NCI-H2107 treated with DMSO at 0.1 percent for 48 hours (cell line): Measurements from ENCODE around the gene SIK1.
"Not testable (repeated sequence)": the region's sequence is repeated elsewhere in the genome, so short reads cannot be mapped to it uniquely, and the experiment has no call there.

Source experiments
- DNase-seq: peaks from one replicate; lab custom pipeline; 2025; ENCODE audit not compliant: unreplicated experiment; lab: John Stamatoyannopoulos, UW

The SIK1 gene

GRCh38 chr21:43440835-43441727 lies 14.2 kb upstream of the SIK1 start:
- not testable (repeated sequence) for DNase-seq

DNA sequence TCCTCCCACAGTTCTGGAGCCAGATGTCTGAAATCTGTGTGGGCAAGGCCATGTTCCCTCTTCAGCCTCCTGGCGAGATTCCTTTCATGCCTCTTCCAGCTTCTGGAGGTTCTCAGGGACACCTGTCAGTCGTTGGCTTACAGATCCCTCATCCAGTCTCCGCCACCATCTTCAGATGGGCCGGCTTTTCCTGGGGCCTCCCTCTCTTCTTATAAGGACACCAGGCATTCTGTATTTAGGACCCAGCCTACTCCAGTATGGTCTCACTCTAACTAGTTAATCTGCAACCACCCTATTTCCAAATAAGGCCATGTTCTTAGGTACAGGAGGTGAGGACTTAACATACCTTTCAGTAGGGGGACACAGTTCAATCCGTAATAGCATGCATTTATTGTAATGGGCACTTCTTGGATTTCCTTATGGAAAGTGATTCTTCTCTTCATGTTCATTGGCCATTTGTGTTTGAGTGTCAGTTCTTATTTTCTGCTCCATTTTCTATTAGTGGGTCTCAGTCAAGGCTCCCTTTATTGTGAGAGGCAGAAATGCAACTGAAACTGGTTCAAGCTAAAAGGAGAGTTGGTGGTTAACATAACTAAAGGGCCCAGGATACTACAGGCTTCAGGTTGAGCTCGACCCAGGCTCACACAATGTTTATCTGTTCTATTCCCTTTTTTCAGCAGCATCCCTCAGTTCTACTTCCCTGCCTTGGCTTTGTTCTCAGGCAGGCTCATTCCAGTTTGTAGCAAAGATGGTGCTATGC lies 12.6 kb upstream of the SIK1 start:
- not testable (repeated sequence) for DNase-seq

DNA sequence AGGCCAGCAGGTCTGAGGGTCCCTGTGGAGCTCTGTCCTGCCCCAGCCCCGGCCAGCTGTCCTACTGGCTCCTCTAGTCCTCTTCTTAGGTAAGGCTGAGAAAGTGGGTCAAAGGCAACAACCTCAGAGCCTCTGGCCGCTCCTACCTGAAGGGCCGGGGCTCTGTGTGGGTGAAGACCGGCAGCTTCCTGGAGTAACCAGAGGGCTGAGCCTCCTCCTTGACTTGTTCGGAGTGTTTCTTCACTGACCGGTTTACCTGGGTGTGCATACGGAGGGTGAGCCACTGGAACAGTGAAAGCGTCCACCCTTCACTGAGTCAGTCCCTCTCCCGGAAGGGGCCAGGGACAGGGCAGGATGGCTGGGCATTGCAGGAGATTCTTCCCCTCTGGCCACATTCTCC lies 9.3 kb upstream of the SIK1 start:
- not testable (repeated sequence) for DNase-seq

DNA sequence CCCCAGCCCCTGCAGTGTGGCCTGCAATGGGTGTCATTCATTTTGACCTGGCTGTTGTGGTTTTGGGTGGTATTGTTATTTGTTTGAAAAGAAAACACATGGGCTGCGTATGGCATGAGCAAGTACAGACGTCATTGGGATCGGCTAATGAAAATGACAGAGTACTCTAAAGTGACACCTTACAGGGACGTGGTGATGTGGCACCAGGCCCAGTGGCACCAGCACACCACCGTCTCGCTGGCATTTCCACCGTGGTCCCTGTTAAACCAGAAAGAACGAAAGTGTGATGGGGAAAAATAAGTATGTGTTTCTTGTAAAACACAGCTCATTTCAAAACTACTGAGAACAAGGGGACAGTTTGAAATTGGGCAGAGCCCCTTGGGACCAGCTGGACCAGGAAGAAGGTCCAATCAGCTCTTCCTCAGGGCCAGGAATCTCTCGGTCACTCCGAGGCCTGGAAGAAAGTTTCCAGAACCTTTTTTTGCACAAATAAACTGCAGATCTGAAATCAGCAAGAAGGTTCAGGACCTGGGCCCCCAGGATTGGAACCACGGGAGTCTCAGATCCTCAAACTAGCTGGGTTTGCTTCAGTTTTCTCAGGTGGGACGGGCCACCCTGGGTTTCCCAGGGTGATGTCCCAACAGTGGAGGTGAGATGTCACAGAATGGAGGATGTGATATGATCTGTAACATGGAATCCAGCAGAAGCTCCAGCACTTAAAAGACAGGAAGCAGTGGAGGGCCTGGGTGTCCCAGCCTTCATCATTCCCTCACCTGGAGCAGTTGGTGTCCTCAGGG lies 6.6 kb upstream of the SIK1 start:
- DNase-seq: not testable (repeated sequence)

DNA sequence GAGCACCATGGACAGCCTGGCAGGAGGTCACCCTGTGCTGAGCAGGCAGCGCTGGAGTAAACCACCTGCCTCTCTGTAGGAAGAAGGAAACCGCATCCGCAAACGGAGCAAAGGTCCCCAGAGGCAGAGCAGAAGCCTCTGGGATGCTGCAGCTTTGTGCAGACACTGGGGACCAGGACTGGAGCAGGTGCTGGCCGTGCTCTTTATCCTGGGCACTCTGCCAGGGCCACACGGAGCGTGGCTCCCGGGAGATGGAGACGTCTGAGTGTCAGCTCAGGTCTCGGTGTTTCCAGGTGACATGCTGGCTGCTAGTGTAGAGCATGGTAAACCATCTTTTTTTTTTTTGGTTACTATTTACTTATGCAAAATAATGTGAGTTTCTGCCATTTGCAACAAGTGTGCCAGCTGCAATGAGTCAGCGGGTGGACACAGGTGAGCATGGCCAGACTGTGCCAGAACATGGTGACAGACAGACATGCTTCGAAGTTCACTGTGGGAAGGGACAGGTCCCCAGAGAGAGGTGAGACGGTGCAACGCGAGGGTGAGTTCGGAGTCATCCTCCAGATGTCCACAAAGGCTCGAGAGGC lies 4.0 kb upstream of the SIK1 start:
- DNase-seq: not testable (repeated sequence)

- DNase-seq: not testable (repeated sequence)
Observed at GRCh38 chr21:43428964-43429363, 2.0 kb upstream of the SIK1 start.

DNA sequence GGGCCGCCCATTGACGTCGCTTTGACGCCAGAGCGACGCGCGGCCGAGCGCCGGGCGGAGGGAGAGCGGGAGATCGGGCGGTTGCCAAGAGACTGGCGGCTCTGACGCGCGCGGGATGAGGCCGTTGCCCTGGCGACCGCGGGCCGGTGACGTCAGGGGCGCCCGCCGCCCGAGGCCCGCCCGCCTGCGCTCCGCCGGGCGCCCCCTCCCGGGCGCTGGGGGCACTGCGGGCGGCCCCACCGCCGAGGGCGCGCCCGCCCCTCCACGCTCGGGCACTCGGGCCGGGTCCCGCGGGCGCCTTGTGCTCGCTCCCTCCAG lies 270 bp upstream of the SIK1 start:
- DNase-seq: not testable (repeated sequence)

- not testable (repeated sequence) for DNase-seq
Observed at GRCh38 chr21:43426004-43426403, 927 bp downstream of the SIK1 start.

GRCh38 chr21:43419475-43419874 lies 7.5 kb downstream of the SIK1 start:
- not testable (repeated sequence) for DNase-seq

DNA sequence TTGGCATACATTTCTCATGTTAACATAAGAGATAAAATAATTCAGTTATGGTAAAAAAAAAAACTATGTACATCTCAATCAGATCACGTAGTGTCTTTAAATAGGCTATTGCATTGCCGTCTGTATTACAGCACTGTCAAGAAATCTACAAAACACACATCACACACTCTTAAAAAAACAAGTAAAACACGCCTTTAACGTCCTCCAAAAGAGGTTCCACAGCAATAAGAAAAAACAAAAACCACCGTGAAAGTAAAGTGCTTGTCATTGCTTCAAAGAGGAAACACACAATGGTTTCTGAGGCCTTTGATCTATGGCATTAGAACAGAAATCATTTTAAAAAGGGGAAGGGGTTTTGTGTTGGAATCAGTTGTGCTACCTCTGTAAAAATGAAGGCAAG lies 12.4 kb downstream of the SIK1 start:
- DNase-seq: not testable (repeated sequence)

GRCh38 chr21:43412020-43412788 lies 14.7 kb downstream of the SIK1 start:
- DNase-seq: not testable (repeated sequence)

DNA sequence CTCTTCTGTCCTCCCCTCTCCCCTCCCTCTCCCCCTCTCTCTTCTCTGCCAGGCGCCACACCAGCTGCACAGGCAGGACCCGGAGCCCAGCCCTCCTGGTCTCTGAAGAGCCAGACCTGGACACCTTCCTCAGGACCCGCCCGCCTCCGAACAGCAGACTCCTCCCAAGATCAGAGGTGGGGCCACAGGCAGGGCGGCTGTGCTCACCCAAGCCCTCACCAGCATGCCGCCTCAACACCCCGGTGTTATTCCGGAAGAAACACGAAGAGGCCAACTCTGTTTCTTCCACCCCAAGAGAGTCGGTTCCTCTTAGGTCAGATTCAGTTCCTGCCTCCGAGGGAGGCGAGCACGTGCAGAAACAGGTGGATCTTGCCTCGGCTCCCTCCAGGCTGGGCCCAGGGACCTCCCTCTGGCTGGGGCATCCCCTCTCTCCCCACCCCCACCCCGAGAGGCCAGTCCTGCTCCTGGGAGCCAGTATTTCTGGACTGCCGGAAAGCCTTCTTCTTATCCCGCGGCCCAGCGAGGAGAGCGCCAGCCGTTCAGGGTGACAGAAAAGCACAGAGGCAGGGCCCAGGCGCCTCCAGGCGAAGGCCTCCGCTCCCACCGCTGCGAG lies 16.4 kb downstream of the SIK1 start:
- not testable (repeated sequence) for DNase-seq

GRCh38 chr21:43407139-43407538 lies 19.8 kb downstream of the SIK1 start:
- DNase-seq: not testable (repeated sequence)

DNA sequence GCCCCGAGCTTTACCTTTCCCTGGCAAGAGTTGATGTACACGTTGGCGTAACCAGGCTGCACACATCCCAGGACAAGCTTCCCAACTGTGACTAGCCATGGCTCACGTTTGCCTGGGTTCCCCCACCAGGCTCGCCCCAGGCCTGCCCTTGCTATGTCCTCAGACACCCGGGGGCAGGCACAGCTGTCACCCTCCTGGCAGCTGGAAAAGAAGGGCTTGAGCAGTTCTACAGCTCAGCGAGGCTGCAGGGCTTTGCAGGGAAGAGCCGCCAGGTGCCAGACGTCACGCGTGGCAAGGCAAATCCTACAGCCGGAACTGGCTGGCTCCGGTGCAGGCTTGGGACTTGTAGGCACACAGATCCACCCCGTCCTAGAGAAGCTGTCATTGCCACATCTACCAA lies 22.5 kb downstream of the SIK1 start:
- not testable (repeated sequence) for DNase-seq

- not testable (repeated sequence) for DNase-seq
Observed at GRCh38 chr21:43403651-43404430, 23.1 kb downstream of the SIK1 start.

DNA sequence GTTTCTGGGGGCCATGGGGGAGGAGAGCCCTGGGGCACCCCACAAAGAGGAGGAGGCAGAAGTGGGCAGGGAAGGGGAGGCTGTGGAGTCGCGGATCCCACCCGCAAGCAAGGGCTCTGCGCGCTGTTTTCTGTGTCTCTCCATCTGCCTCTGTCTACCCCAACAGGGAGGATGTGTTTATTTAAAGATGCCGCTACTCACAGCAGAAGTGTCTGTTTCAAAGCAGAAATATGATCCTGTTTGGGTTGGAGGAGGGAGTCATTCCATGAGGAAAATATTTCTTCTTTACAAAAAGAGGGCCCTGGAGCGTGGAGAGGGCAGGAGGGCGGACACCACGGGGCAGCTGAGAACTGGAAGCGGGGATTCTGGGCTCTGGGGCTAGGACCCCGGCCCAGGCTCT lies 25.8 kb downstream of the SIK1 start:
- not testable (repeated sequence) for DNase-seq

- DNase-seq: not testable (repeated sequence)
Observed at GRCh38 chr21:43399595-43400015, 27.3 kb downstream of the SIK1 start.

DNA sequence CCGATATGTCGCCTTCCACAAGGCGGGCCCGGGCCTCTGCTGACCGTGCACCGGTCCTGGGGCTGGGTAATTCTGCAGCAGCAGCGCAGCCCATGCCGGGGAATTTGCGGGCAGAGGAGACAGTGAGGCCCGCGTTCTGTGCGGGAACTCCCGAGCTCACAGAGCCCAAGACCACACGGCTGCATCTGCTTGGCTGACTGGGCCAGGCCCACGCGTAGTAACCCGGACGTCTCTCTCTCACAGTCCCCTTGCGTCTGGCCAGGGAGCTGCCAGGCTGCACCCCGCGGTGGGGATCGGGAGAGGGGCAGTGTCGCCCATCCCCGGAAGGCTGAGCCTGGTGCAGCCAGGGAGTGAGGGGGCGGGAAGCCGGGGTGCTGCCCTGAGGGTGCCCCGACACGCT lies 27.8 kb downstream of the SIK1 start:
- not testable (repeated sequence) for DNase-seq

DNA sequence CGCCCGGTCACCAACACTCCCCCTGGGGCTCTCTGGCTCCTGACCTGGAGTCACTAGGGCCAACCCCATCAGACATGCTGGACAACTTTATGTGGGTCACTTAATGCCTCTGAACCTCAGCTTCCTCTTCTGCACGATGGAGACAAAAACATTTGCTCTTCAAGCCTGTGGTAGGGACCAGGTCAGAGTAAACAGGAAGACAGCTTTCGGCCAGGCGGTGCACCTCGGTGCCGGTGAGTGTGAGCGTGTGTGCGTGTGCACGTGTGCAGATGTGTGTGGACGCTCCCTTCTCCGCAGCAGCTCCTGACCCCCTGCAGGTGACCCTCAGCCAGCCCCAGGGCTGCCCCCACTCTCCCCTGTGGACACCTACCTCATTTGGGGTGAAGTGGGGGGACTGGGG lies 28.4 kb downstream of the SIK1 start:
- not testable (repeated sequence) for DNase-seq
